H9 (cell line): ENCODE measurements around the gene PFDN1. TPM values are rescaled to one million over a fixed set of nuclear protein-coding genes. Genes with fewer than 3 reads are reported as not detected.

Experiments used
- DNase-seq: peaks from one replicate; pipeline ENCODE4 v3.0.0-alpha.2; 2017
- H2AFZ ChIP-seq: one replicate; pipeline ENCODE4 v1.6.1; 2013; ENCODE audit warnings: mild to moderate bottlenecking, low read length, control low read depth, moderate library complexity
- H2AK5ac ChIP-seq: 2 replicates; pipeline ENCODE4 v1.6.1; 2013; ENCODE audit warnings: low read length, control low read depth, mixed read lengths; ENCODE audit not compliant: insufficient read length
- H2BK120ac ChIP-seq: one replicate; pipeline ENCODE4 v1.6.1; 2013; ENCODE audit warnings: low read depth, mild to moderate bottlenecking, low read length, control low read depth, inconsistent platforms; ENCODE audit not compliant: poor library complexity, severe bottlenecking
- H2BK12ac ChIP-seq: 2 replicates; pipeline ENCODE4 v1.6.1; 2013; ENCODE audit warnings: low read length, control low read depth, mixed read lengths, low read depth; ENCODE audit not compliant: insufficient read length
- H2BK15ac ChIP-seq: 2 replicates; pipeline ENCODE4 v1.6.1; 2013; ENCODE audit warnings: low read depth, low read length, control low read depth
- H2BK20ac ChIP-seq: one replicate; pipeline ENCODE4 v1.6.1; 2013; ENCODE audit warnings: low read depth, mild to moderate bottlenecking, low read length, control low read depth, inconsistent platforms; ENCODE audit not compliant: poor library complexity, severe bottlenecking
- H2BK5ac ChIP-seq: 2 replicates; pipeline ENCODE4 v1.6.1; 2013; ENCODE audit warnings: low read length, control low read depth, mixed read lengths; ENCODE audit not compliant: insufficient read length
- H3K14ac ChIP-seq: 2 replicates; pipeline ENCODE4 v1.6.1; 2013; ENCODE audit warnings: low read length, control low read depth; ENCODE audit not compliant: insufficient read depth
- H3K18ac ChIP-seq: 2 replicates; pipeline ENCODE4 v1.6.1; 2013; ENCODE audit warnings: low read depth, mild to moderate bottlenecking, mixed read lengths, low read length, control low read depth; ENCODE audit not compliant: insufficient read length
- H3K23ac ChIP-seq: 2 replicates; pipeline ENCODE4 v1.6.1; 2013; ENCODE audit warnings: low read length, control low read depth, mixed read lengths, low read depth; ENCODE audit not compliant: insufficient read length
- H3K23me2 ChIP-seq: 2 replicates; pipeline ENCODE4 v1.6.1; 2013; ENCODE audit warnings: low read depth, mild to moderate bottlenecking, mixed read lengths, low read length, control low read depth; ENCODE audit not compliant: insufficient read length, poor library complexity, severe bottlenecking
- H3K27ac ChIP-seq: 2 replicates; pipeline ENCODE4 v1.5.1; 2013; ENCODE audit warnings: low read length, control low read depth, mixed read lengths, low read depth; ENCODE audit not compliant: insufficient read length
- H3K27me3 ChIP-seq: 2 replicates; pipeline ENCODE4 v1.6.1; 2013; ENCODE audit warnings: low read length, control low read depth, inconsistent platforms; ENCODE audit not compliant: insufficient read depth
- H3K4ac ChIP-seq: 2 replicates; pipeline ENCODE4 v1.6.1; 2013; ENCODE audit warnings: low read depth, mild to moderate bottlenecking, control low read depth, inconsistent platforms, low read length, moderate library complexity
- H3K4me1 ChIP-seq: 2 replicates; pipeline ENCODE4 v1.6.1; 2013; ENCODE audit warnings: low read length, control low read depth, inconsistent platforms; ENCODE audit not compliant: insufficient read depth
- H3K4me2 ChIP-seq: 2 replicates; pipeline ENCODE4 v1.6.1; 2013; ENCODE audit warnings: low read length, control low read depth, mixed read lengths; ENCODE audit not compliant: insufficient read length, insufficient read depth
- H3K56ac ChIP-seq: 2 replicates; pipeline ENCODE4 v1.6.1; 2013; ENCODE audit warnings: low read depth, mild to moderate bottlenecking, mixed read lengths, low read length, control low read depth; ENCODE audit not compliant: insufficient read length
- H3K79me1 ChIP-seq: 2 replicates; pipeline ENCODE4 v1.6.1; 2013; ENCODE audit warnings: low read depth, mild to moderate bottlenecking, moderate library complexity, low read length, control low read depth, inconsistent platforms; ENCODE audit not compliant: insufficient read depth, poor library complexity, severe bottlenecking
- H3K79me2 ChIP-seq: 2 replicates; pipeline ENCODE4 v1.6.1; 2013; ENCODE audit warnings: low read length, control low read depth, inconsistent platforms; ENCODE audit not compliant: insufficient read depth
- H3K9ac ChIP-seq: 2 replicates; pipeline ENCODE4 v1.6.1; 2013; ENCODE audit warnings: low read length, control low read depth, mixed read lengths; ENCODE audit not compliant: insufficient read length; ENCODE audit errors: extremely low read depth
- H3K9me3 ChIP-seq: one replicate; pipeline ENCODE4 v1.6.1; 2013; ENCODE audit warnings: low read depth, low read length, inconsistent platforms; ENCODE audit not compliant: control insufficient read depth
- H3T11ph ChIP-seq: one replicate; pipeline ENCODE4 v1.6.1; 2013; ENCODE audit warnings: mild to moderate bottlenecking, low read length, control low read depth, inconsistent platforms
- H4K20me1 ChIP-seq: one replicate; pipeline ENCODE4 v1.6.1; 2013; ENCODE audit not compliant: control insufficient read depth, insufficient read length, insufficient read depth
- H4K5ac ChIP-seq: 2 replicates; pipeline ENCODE4 v1.6.1; 2013; ENCODE audit warnings: low read depth, mild to moderate bottlenecking, mixed read lengths, low read length, control low read depth; ENCODE audit not compliant: insufficient read length
- H4K8ac ChIP-seq: replicated peaks from 2 replicates; pipeline ENCODE4 v1.6.1; 2013; ENCODE audit warnings: low read length, control low read depth, mixed read lengths, low read depth; ENCODE audit not compliant: insufficient read length
- H4K91ac ChIP-seq: 2 replicates; pipeline ENCODE4 v1.6.1; 2013; ENCODE audit warnings: low read depth, mild to moderate bottlenecking, moderate library complexity, mixed read lengths, low read length, control low read depth; ENCODE audit not compliant: insufficient read length
- H3K27ac Mint-ChIP-seq, 3 experiments: 2 replicates in 2 of 3; 3 replicates in 1 of 3; pipeline ENCODE4 v1.8.0; 2020 to 2021; ENCODE audit warnings: mixed read lengths in 3 of 3, mild to moderate bottlenecking in 1 of 3, moderate library complexity in 1 of 3
- H3K27me3 Mint-ChIP-seq: 2 replicates; pipeline ENCODE4 v1.8.0; 2021; ENCODE audit warnings: low read depth, mild to moderate bottlenecking, moderate library complexity, mixed read lengths
- H3K36me3 Mint-ChIP-seq, 3 experiments: 2 replicates in 2 of 3; 3 replicates in 1 of 3; pipeline ENCODE4 v1.8.0; 2020 to 2021; ENCODE audit warnings: low read depth in 3 of 3, mixed read lengths in 3 of 3; ENCODE audit not compliant: insufficient read depth in 1 of 3
- H3K4me1 Mint-ChIP-seq, 2 experiments: 2 replicates each; pipeline ENCODE4 v1.8.0; 2020; ENCODE audit warnings: mixed read lengths in 2 of 2
- H3K4me3 Mint-ChIP-seq, 2 experiments: 2 replicates in 1 of 2; 3 replicates in 1 of 2; pipeline ENCODE4 v1.8.0; 2020 to 2021; ENCODE audit warnings: mild to moderate bottlenecking in 2 of 2, mixed read lengths in 2 of 2, moderate library complexity in 1 of 2
- H3K9me3 Mint-ChIP-seq, 2 experiments: 2 replicates in 1 of 2; 3 replicates in 1 of 2; pipeline ENCODE4 v1.8.0; 2020; ENCODE audit warnings: mild to moderate bottlenecking in 2 of 2, mixed read lengths in 2 of 2, moderate library complexity in 1 of 2
- WGBS: extraction: QIAGEN DNeasy Blood & Tissue Kit; methylation state at CpG from one replicate; pipeline ENCODE4 v1.1.7; 2013; ENCODE audit warnings: missing lambda C conversion rate, low lambda C conversion rate, mixed read lengths; ENCODE audit not compliant: insufficient read length; ENCODE audit errors: extremely low coverage; 5-methylcytosine and 5-hydroxymethylcytosine counted together
- total RNA-seq: library from RNA; stranded (reverse); gene quantifications from 2 replicates; pipeline ENCODE4 v1.2.1, GENCODE V29; 2021
- TF ChIP-seq, protein P1 (sequence below): fragments of 200-600 bp; sonication (generic); conservative IDR thresholded peaks from 3 replicates; pipeline ENCODE4 v1.8.0; 2021; ENCODE audit warnings: antibody characterized with exemption, mild to moderate bottlenecking

Gene PFDN1
- total RNA-seq, 1 experiment from 2014 or later, result 58.3 TPM

- H2BK20ac ChIP-seq, result no peak overlapping the region
- H3K27ac ChIP-seq, result no peak overlapping the region
- no peak overlapping the region for H2BK120ac ChIP-seq
- no peak overlapping the region for H2AFZ ChIP-seq
- no peaks in the 10 kb centered on the region; the same call in 1 of the 2 replicates for H3K4me1 ChIP-seq
- no peak overlapping the region for H3K4ac ChIP-seq
- H3K4me1 Mint-ChIP-seq, result peaks cover 13 to 15% of the 10 kb centered on the region in 2 experiments
- no peak overlapping the region for H3K18ac ChIP-seq
- H3K56ac ChIP-seq, result no peak overlapping the region
- H3K27me3 ChIP-seq, result no peaks in the 10 kb centered on the region
- no CpG with 5 or more reads among the region's 5 CpGs for WGBS
- no peaks in the 10 kb centered on the region for H3K36me3 Mint-ChIP-seq
- H2BK5ac ChIP-seq, result no peak overlapping the region
- H2BK15ac ChIP-seq, result no peak overlapping the region
- no peaks in the 10 kb centered on the region for H3K79me2 ChIP-seq
- H2AK5ac ChIP-seq, result no peak overlapping the region
- no peak overlapping the region for H3K23ac ChIP-seq
- no peak overlapping the region for H3K4me3 Mint-ChIP-seq
- H3K14ac ChIP-seq, result no peak overlapping the region
- DNase-seq, result no peak
- no peak overlapping the region for H4K91ac ChIP-seq
- no peak overlapping the region for H3T11ph ChIP-seq
- H3K23me2 ChIP-seq, result no peaks in the 10 kb centered on the region
- TF ChIP-seq, protein P1, sequence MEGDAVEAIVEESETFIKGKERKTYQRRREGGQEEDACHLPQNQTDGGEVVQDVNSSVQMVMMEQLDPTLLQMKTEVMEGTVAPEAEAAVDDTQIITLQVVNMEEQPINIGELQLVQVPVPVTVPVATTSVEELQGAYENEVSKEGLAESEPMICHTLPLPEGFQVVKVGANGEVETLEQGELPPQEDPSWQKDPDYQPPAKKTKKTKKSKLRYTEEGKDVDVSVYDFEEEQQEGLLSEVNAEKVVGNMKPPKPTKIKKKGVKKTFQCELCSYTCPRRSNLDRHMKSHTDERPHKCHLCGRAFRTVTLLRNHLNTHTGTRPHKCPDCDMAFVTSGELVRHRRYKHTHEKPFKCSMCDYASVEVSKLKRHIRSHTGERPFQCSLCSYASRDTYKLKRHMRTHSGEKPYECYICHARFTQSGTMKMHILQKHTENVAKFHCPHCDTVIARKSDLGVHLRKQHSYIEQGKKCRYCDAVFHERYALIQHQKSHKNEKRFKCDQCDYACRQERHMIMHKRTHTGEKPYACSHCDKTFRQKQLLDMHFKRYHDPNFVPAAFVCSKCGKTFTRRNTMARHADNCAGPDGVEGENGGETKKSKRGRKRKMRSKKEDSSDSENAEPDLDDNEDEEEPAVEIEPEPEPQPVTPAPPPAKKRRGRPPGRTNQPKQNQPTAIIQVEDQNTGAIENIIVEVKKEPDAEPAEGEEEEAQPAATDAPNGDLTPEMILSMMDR, result no peak
- H4K5ac ChIP-seq, result no peak overlapping the region
- no peak overlapping the region for H2BK12ac ChIP-seq
- H3K79me1 ChIP-seq, result no peaks in the 10 kb centered on the region
- H3K9me3 ChIP-seq, result no peaks in the 10 kb centered on the region
- H4K20me1 ChIP-seq, result no peaks in the 10 kb centered on the region
- H3K9ac ChIP-seq, result no peak overlapping the region
- no peak overlapping the region for H3K4me2 ChIP-seq
- no peak overlapping the region for H4K8ac ChIP-seq
- no peaks in the 10 kb centered on the region for H3K27me3 Mint-ChIP-seq
- no peaks in the 10 kb centered on the region for H3K9me3 Mint-ChIP-seq
- no peak overlapping the region for H3K27ac Mint-ChIP-seq
Measured at GRCh38 chr5:140221697-140222223, 81.1 kb downstream of the PFDN1 start.
